Measurements from ENCODE around the gene NLGN2. TPM values are rescaled to one million over a fixed set of nuclear protein-coding genes. Genes with fewer than 3 reads are reported as not detected.
A peak's percentile ranks its signal among the peaks of the same experiment; 100 is the strongest.

The NLGN2 gene
- total and polyA plus RNA-seq, 5 experiments from 2014 or later, result 0.03 to 14.7 (median 0.23) TPM

DNA sequence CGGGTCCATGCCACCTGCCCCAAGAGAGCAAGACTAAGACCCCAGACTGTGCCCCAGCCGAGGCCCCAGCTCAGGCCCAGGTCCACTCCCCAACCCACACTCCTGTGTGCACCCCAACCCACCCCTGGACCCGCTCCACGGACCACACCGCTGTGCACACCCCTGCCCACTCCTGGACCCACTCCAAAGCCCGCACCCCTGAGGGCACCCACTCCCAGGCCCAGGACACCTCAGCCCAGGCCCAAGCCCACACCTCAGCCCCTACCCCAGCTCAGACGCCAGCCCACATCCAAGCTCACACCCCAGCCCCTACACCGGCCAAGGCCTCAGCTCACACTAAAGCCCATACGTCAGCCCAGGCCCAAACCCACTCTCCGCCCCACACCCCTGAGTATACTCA, 22.1 kb downstream of the NLGN2 start:
- H3K4me3 Mint-ChIP-seq, result no peak overlapping the region
- no peak overlapping the region for H3K27ac Mint-ChIP-seq
- POLR2A ChIA-PET, result no interaction called here
- ATAC-seq (no peak), DNase-seq (no peak)
- no peaks in the 10 kb centered on the region for H3K36me3 Mint-ChIP-seq
- H3K4me1 Mint-ChIP-seq, result peaks cover 0 to 1% (median under 1%) of the 10 kb centered on the region in 4 donors
- H3K9me3 Mint-ChIP-seq, result no peaks in the 10 kb centered on the region
- H3K27me3 Mint-ChIP-seq, result no peaks in the 10 kb centered on the region

DNA sequence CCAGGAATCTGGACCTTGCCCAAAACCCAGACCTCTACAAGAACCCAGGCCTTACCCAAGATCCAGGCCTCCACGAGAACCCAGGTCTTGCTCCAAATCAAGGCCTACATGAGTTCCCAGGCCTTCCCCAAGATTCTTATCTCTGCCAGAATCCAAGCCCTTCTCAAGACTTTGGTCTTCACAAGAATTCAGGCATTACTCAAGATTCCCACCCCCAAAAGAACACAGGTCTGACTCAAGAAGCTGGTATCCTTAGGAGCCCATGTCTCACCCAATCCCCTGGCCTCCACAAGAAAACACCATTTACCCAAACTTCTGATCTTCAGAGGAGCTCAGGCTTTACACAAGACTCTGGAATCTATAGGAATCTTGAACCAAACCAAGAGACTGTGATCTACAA, 23.6 kb downstream of the NLGN2 start:
- Mint-ChIP-seq H3K36me3 (no peaks in the 10 kb centered on the region), H3K27ac (no peak overlapping the region), H3K4me3 (no peak overlapping the region), H3K9me3 (no peaks in the 10 kb centered on the region), H3K4me1 (peaks cover 3 to 11% (median 9%) of the 10 kb centered on the region in 4 donors), H3K27me3 (no peaks in the 10 kb centered on the region)
- POLR2A ChIA-PET, result interaction anchor here (0.9 to 1.6 kb wide), 2 partner anchors 27 to 255 kb away, joined by 5 read pairs; partner anchors contain the start of genes TMEM256 and TP53
- no peak for ATAC-seq
- no peak for DNase-seq

DNA sequence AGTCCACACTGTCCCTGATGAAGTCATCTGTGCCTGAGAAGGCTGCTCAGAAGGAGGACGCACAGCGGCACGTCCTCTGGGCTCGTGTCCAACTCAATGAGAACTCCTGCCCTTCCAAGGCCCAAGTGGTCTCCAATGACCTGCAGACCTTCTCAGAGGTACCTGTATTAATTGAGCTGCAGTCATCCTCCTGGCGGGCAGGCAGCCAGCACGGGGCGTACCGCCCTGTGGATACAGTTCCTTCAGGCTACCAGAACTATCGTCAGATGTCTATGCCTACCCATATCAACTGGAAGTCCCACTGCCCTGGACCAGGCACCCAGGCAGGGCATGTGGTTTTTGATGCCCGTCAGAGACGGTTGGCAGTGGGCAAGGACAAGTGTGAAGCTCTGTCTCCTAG, 24.7 kb downstream of the NLGN2 start:
- Mint-ChIP-seq H3K36me3 (no peaks in the 10 kb centered on the region), H3K27ac (peak overlapping the region in 1 of 10 donors; percentile 15), H3K9me3 (no peaks in the 10 kb centered on the region), H3K4me3 (no peak overlapping the region), H3K4me1 (peaks cover 7 to 20% (median 16%) of the 10 kb centered on the region in 4 donors), H3K27me3 (no peaks in the 10 kb centered on the region)
- ATAC-seq (no peak), DNase-seq (no peak)
- POLR2A ChIA-PET, result interaction anchor here (1.6 to 1.9 kb wide), 2 partner anchors 52 to 254 kb away, joined by 5 to 6 read pairs; partner anchors contain the start of genes POLR2A and TP53

DNA sequence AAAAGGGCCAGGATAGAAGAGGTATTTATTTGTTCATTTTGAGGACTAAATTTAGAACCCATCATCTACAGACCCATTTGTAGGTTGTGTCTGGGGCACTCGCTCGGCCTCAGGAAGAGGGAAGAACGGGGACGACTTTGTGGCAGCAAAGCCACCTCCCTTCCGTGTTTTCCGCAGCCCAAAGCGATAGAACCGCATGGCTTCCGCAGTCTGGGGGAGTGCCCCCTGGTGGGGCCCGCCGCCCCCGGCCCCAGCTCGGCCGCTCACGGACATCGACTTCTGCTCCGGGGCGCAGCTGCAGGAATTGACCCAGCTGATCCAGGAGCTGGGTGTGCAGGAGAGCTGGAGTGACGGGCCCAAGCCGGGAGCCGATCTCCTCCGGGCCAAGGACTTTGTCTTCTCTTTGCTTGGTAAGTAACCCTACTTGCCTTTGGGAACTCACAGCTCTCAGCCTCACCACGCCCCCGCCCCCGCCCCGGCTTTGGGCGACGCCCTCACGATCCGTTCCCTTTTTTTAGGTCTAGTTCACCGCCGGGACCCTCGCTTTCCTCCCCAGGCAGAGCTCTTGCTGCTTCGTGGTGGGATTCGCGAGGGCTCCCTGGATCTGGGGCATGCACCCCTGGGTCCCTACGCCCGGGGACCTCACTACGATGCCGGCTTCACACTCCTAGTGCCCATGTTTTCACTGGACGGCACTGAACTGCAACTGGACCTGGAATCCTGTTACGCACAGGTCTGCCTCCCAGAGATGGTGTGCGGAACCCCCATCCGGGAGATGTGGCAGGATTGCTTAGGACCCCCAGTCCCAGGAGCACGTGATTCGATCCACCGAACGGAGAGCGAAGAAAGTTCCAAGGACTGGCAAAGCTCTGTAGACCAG, 28.3 kb downstream of the NLGN2 start:
- POLR2A ChIA-PET, result interaction anchor here (0.5 to 8.3 kb wide), 35 partner anchors 9 to 251 kb away, joined by 3 to 133 read pairs (median 6); partner anchors contain the start of genes ACAP1, CHRNB1, NEURL4 and NLGN2

DNA sequence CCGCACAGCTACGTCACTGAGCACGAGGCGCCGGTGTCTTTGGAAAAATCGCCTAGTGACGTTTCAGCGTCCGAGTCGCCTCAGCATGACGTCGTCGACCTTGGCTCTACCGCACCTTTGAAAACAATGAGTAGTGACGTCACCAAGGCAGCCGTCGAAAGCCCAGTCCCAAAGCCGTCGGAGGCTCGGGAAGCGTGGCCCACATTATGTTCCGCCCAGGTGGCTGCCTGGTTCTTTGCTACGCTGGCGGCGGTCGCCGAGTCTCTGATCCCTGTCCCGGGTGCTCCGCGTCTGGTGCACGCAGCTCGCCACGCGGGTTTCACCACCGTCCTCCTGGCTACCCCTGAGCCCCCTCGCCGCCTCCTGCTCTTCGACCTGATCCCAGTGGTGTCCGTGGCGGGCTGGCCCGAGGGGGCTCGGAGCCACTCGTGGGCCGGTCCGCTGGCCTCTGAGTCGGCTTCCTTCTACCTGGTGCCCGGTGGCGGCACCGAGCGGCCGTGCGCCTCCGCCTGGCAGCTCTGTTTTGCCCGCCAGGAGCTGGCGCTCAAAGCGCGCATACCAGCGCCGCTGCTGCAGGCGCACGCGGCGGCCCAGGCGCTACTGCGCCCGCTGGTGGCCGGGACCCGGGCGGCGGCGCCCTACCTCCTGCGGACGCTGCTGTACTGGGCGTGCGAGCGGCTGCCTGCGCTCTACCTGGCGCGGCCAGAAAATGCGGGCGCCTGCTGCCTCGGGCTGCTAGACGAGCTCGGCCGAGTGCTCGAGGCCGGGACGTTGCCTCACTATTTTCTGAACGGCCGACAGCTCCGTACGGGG, 29.1 kb downstream of the NLGN2 start:
- DNase-seq, result peak; percentile 71 to 87 (median 82)
- Mint-ChIP-seq H3K4me1 (peaks cover 22 to 51% (median 43%) of the 10 kb centered on the region in 4 donors), H3K4me3 (peak overlapping the region; percentile 90 to 98 (median 95)), H3K27me3 (peaks cover 5 to 34% (median 15%) of the 10 kb centered on the region in 5 donors), H3K27ac (peak overlapping the region; percentile 83 to 99 (median 98)), H3K36me3 (no peaks in the 10 kb centered on the region), H3K9me3 (no peaks in the 10 kb centered on the region)
- ATAC-seq, result peak; percentile 68
- POLR2A ChIA-PET, result interaction anchor here (0.5 to 8.3 kb wide), 33 partner anchors 8 to 250 kb away, joined by 3 to 133 read pairs (median 6); partner anchors contain the start of genes ACAP1, CHRNB1, NLGN2 and PHF23

More for the DNA sequence above, 28.3 kb downstream of the NLGN2 start:
- ATAC-seq (peak; percentile 35 to 37), DNase-seq (peak in 7 of 10 donors; percentile 25 to 77 (median 44))
- H3K27ac Mint-ChIP-seq, result peak overlapping the region; percentile 91 to 99 (median 98)
- peaks cover 22 to 51% (median 42%) of the 10 kb centered on the region in 4 donors for H3K4me1 Mint-ChIP-seq
- no peaks in the 10 kb centered on the region for H3K36me3 Mint-ChIP-seq
- H3K27me3 Mint-ChIP-seq, result peaks cover 5 to 25% (median 11%) of the 10 kb centered on the region in 5 donors
- no peaks in the 10 kb centered on the region for H3K9me3 Mint-ChIP-seq
- peak overlapping the region; percentile 90 to 98 (median 95) for H3K4me3 Mint-ChIP-seq

DNA sequence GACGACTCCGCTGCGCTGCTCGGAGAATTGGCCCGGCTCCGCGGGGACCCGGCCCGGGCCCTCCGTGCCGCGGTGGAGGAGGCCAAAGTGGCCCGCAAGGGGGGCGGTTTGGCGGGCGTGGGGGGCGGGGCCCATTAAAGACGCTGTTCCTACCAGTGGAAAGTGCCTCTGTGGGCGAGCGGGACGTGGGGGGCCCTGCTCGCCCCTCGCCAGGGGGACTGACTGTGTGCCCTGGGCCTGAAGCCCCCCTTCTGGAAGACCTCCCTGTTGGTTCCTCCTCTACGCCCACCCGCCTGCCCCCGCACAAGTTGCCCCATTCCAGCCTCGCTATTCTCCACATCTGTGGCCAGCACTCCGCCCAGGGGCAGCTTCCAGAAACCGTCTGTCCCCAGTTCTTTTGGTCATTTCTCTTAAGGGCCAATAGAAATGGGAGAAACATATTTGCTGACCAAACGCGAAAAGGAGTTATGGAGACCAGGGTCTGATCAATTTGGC, 29.8 kb downstream of the NLGN2 start:
- no peak for DNase-seq
- POLR2A ChIA-PET, result interaction anchor here (0.5 to 8.3 kb wide), 28 partner anchors 8 to 249 kb away, joined by 3 to 133 read pairs (median 6); partner anchors contain the start of genes ACAP1, CHRNB1, NLGN2 and PHF23
- Mint-ChIP-seq H3K27me3 (peaks cover 6 to 40% (median 19%) of the 10 kb centered on the region in 5 donors), H3K9me3 (no peaks in the 10 kb centered on the region), H3K27ac (peak overlapping the region in 8 of 10 donors; percentile 22 to 98 (median 78)), H3K4me3 (peak overlapping the region; percentile 71 to 96 (median 84)), H3K4me1 (peaks cover 22 to 51% (median 43%) of the 10 kb centered on the region in 4 donors), H3K36me3 (no peaks in the 10 kb centered on the region)
- ATAC-seq, result no peak

DNA sequence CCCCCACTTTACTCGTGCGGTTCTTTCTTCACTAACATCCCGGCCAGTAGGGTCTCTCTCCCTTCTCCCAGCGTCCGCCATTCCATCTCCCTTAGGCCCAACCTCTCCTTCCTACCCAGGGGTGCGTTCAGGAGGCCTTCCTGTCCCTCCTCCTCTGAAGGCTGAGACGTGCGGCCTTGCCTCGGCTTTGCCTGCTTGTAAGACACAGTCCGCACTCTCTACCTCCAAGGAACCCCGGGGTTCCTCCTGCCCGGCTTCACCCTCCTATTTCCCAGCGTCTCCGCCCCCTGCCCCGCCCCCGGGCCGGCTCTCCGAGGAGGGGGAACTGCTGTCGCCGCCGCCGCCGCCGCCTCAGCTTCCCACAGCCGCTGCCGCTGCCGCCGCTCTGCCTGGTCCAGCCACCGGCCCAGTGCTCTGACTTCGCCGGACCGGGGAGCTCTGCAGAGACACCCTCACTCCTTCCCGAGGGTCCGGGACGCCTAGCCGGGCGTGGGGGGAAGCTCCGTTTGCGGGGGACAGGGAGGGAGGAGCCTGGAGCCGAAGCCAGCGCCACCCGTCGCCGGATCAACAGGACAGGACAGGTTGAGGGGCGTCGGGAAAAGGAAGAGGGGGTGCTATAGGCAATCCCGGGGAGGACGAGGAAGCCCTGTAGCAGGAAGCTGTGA, 30.4 kb downstream of the NLGN2 start:
- DNase-seq, result peak in 9 of 10 donors; percentile 34 to 75 (median 54)
- peaks cover 22 to 51% (median 43%) of the 10 kb centered on the region in 4 donors for H3K4me1 Mint-ChIP-seq
- H3K36me3 Mint-ChIP-seq, result no peaks in the 10 kb centered on the region
- POLR2A ChIA-PET, result interaction anchor here (0.5 to 8.3 kb wide), 16 partner anchors 10 to 249 kb away, joined by 3 to 133 read pairs (median 4); partner anchors contain the start of genes ACAP1, PLSCR3, POLR2A and SLC35G6
- H3K4me3 Mint-ChIP-seq, result peak overlapping the region; percentile 71 to 95 (median 84)
- H3K27me3 Mint-ChIP-seq, result peaks cover 8 to 47% (median 24%) of the 10 kb centered on the region in 5 donors
- H3K9me3 Mint-ChIP-seq, result no peaks in the 10 kb centered on the region
- H3K27ac Mint-ChIP-seq, result peak overlapping the region in 9 of 10 donors; percentile 22 to 88 (median 82)
- ATAC-seq, result no peak

DNA sequence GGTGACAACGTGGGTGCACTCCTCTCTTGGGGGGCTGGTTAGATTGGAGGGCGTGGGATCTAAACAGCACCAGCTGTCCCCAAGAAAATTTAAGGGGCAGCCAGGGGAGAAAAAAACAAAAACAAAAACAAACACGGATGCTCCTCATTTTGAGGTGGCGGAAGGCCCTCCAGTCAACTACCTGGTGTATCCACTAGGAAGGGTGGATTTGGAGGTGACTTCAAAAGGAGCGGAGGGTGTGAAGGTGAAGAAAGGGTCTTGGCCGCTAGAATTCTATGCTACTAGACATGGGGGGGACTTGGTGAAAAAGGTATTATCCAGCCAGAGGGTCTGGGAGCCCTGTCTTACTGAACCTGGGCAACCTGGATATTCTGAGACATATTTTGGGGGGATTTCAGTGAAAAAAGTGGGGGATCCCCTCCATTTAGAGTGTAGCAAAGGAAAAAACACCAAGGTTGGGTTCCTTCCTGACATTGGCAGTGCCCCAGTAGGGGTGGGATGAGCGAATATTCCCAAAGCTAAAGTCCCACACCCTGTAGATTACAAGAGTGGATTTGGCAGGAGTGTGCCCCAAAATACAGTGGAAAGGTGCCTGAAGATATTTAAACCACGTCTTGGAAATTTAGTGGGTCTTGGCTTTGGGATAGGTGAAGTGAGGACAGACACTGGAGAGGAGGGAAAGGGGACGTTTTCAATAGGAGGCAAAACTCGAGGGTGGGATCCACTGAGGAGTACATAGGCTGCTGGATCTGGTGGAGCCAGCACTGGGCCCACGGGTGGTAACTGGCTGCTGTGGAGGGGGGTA, 31.2 kb downstream of the NLGN2 start:
- Mint-ChIP-seq H3K9me3 (no peaks in the 10 kb centered on the region), H3K4me3 (peak overlapping the region; percentile 71 to 95 (median 84)), H3K4me1 (peaks cover 23 to 51% (median 43%) of the 10 kb centered on the region in 4 donors), H3K27me3 (peaks cover 9 to 55% (median 28%) of the 10 kb centered on the region in 5 donors), H3K27ac (peak overlapping the region; percentile 21 to 83 (median 66)), H3K36me3 (no peaks in the 10 kb centered on the region)
- ATAC-seq (no peak), DNase-seq (no peak)
- POLR2A ChIA-PET, result interaction anchor here (0.6 to 8.3 kb wide), 17 partner anchors 9 to 248 kb away, joined by 3 to 133 read pairs (median 10); partner anchors contain the start of genes ACAP1, PLSCR3, POLR2A and SLC35G6

DNA sequence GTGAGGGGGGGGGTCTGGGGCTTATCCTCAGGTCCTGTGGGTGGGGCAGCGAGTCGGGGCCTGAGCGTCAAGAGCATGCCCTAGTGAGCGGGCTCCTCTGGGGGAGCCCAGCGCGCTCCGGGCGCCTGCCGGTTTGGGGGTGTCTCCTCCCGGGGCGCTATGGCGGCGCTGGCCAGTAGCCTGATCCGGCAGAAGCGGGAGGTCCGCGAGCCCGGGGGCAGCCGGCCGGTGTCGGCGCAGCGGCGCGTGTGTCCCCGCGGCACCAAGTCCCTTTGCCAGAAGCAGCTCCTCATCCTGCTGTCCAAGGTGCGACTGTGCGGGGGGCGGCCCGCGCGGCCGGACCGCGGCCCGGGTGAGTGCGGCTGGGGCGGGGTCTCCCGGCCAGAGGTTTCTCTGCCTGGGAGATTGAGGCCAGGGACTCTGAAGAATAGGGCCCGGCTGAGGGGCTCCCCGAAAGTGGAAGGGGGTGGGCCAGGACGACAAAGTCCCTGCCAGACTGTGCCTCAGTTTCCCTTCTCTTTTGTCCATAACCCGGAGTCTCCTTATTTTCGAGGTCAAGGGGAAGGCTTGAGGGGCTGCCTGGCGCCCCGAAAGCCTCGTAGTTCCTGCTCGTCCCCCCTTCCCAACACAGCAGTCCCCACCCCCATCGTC, 31.9 kb downstream of the NLGN2 start, which contains the start of gene FGF11:
FGF11 (plus strand) TSS at position 51 of the 651 bp plus-strand sequence; CDS start at position 160, 109 bp downstream.
- DNase-seq (no peak), ATAC-seq (no peak)
- Mint-ChIP-seq H3K27me3 (peaks cover 9 to 61% (median 30%) of the 10 kb centered on the region in 5 donors), H3K4me3 (peak within 1 kb of the TSS; percentile 80 to 95 (median 88)), H3K27ac (peak within 1 kb of the TSS; percentile 21 to 83 (median 74)), H3K9me3 (no peaks in the 10 kb centered on the region), H3K4me1 (peaks cover 23 to 51% (median 44%) of the 10 kb centered on the region in 4 donors), H3K36me3 (no peaks in the 10 kb centered on the region)
- POLR2A ChIA-PET, result interaction anchor here (0.7 to 8.3 kb wide), 7 partner anchors 9 to 396 kb away, joined by 3 to 133 read pairs (median 22); partner anchors contain the start of genes POLR2A, TMEM95 and ZBTB4
